Measurements from ENCODE around the gene SLMAP. TPM values are rescaled to one million over a fixed set of nuclear protein-coding genes. Genes with fewer than 3 reads are reported as not detected.

SLMAP gene
- total RNA-seq, 2 donors from 2014 or later, result 221 to 239 TPM

- no peak overlapping the region for H3K27ac ChIP-seq
- TF ChIP-seq, protein P1, sequence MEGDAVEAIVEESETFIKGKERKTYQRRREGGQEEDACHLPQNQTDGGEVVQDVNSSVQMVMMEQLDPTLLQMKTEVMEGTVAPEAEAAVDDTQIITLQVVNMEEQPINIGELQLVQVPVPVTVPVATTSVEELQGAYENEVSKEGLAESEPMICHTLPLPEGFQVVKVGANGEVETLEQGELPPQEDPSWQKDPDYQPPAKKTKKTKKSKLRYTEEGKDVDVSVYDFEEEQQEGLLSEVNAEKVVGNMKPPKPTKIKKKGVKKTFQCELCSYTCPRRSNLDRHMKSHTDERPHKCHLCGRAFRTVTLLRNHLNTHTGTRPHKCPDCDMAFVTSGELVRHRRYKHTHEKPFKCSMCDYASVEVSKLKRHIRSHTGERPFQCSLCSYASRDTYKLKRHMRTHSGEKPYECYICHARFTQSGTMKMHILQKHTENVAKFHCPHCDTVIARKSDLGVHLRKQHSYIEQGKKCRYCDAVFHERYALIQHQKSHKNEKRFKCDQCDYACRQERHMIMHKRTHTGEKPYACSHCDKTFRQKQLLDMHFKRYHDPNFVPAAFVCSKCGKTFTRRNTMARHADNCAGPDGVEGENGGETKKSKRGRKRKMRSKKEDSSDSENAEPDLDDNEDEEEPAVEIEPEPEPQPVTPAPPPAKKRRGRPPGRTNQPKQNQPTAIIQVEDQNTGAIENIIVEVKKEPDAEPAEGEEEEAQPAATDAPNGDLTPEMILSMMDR (IDR thresholded peaks at IDR 0.05), result no peak
Observed at GRCh38 chr3:57737840-57738239, 18.3 kb upstream of the SLMAP start.

DNA sequence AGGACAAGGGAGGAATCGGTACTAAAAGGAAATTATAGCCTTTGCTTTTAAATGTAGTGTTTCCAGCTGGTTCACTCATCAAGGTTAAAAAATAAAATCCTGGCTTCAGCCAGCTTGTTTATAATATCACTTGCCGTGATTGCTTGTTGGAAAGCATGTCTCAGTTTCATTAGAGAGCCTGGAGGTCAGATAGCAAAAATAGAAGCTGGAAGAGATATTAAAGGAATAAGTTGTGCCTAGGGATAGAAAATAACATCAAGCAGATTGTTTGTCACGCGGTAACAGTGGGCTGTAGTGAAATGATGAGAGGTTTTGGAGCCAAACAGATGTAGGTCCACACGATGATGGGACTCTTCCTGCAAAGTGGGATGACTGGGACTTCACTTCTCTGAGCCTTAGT lies 17.7 kb upstream of the SLMAP start:
- Histone ChIP-seq H3K9me3 (no peaks in the 10 kb centered on the region), H3K36me3 (no peaks in the 10 kb centered on the region), H3K27me3 (replicated peaks; ENCODE audit: insufficient read depth) (no peaks in the 10 kb centered on the region), H3K4me3 (no peak overlapping the region), H3K27ac (no peak overlapping the region), H3K4me1 (ENCODE audit: control insufficient read depth in 1 of 2, low read depth in 2 of 2) (no peaks in the 10 kb centered on the region)
- ATAC-seq (ENCODE audit: insufficient number of reproducible peaks, low FRiP score, low read depth) (no peak), DNase-seq (ENCODE audit: low spot score) (no peak)
- TF ChIP-seq, protein P1 (IDR thresholded peaks at IDR 0.05), result no peak

More at GRCh38 chr3:57737840-57738239, 18.3 kb upstream of the SLMAP start:
- Histone ChIP-seq H3K9me3 (no peaks in the 10 kb centered on the region), H3K27me3 (replicated peaks; ENCODE audit: insufficient read depth) (no peaks in the 10 kb centered on the region), H3K36me3 (no peaks in the 10 kb centered on the region), H3K4me3 (no peak overlapping the region), H3K4me1 (ENCODE audit: control insufficient read depth in 1 of 2, low read depth in 2 of 2) (no peaks in the 10 kb centered on the region)
- no peak for DNase-seq (ENCODE audit: low spot score)
- no peak for ATAC-seq (ENCODE audit: insufficient number of reproducible peaks, low FRiP score, low read depth)

DNA sequence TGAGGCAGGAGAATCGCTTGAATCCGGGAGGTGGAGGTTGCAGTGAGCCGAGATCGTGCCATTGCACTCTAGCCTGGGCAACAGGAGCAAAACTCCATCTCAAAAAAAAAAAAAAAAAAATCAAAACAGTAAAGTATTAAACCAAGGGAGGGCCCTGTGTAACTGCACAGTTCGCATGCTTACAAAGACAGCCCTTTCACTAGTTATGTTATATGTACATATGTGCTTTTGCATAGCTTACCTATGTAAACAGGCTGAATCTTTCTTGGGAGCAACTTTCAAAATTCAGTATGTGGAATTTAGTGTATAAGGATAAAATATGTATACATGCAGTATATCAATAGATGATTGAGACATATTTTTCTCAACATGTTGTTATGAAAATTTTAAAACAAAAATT lies 16.1 kb upstream of the SLMAP start:
- ATAC-seq (ENCODE audit: insufficient number of reproducible peaks, low FRiP score, low read depth) (no peak), DNase-seq (ENCODE audit: low spot score) (no peak)
- Histone ChIP-seq H3K4me3 (no peak overlapping the region), H3K4me1 (ENCODE audit: control insufficient read depth in 1 of 2, low read depth in 2 of 2) (no peaks in the 10 kb centered on the region), H3K27ac (no peak overlapping the region), H3K36me3 (no peaks in the 10 kb centered on the region), H3K27me3 (replicated peaks; ENCODE audit: insufficient read depth) (no peaks in the 10 kb centered on the region), H3K9me3 (no peaks in the 10 kb centered on the region)
- TF ChIP-seq, protein P1 (IDR thresholded peaks at IDR 0.05), result no peak

- TF ChIP-seq, protein P1 (IDR thresholded peaks at IDR 0.05), result no peak
- no peak overlapping the region for H3K4me3 ChIP-seq
- no peaks in the 10 kb centered on the region for H3K4me1 ChIP-seq (ENCODE audit: control insufficient read depth in 1 of 2, low read depth in 2 of 2)
- no peak for ATAC-seq (ENCODE audit: insufficient number of reproducible peaks, low FRiP score, low read depth)
- no peak overlapping the region for H3K27ac ChIP-seq
- no peaks in the 10 kb centered on the region for H3K36me3 ChIP-seq
- no peaks in the 10 kb centered on the region for H3K27me3 ChIP-seq (replicated peaks; ENCODE audit: insufficient read depth)
- DNase-seq (ENCODE audit: low spot score), result no peak
- no peaks in the 10 kb centered on the region for H3K9me3 ChIP-seq
Observed at GRCh38 chr3:57743496-57743895, 12.6 kb upstream of the SLMAP start.

DNA sequence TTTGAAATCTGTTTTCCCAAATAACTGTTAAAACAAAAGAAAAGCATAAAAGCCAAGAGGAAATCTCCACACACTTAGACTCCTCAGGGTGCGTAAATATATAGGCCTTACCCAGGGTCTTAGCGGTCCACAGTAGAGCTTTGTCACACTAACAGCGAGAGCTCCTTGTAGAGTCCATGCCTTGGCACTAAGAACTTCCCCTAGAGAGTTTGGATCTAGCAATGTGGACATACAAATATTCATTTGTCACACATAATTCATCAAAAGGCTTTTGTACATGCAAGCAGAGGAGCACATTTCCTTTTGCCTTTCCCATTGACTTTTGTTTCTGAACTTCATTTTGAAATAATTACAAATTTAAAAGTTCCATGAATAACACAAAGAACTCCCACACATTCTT lies 11.0 kb upstream of the SLMAP start:
- H3K9me3 ChIP-seq, result no peaks in the 10 kb centered on the region
- no peak overlapping the region for H3K4me3 ChIP-seq
- TF ChIP-seq, protein P1 (IDR thresholded peaks at IDR 0.05), result no peak
- DNase-seq (ENCODE audit: low spot score) (no peak), ATAC-seq (ENCODE audit: insufficient number of reproducible peaks, low FRiP score, low read depth) (no peak)
- H3K36me3 ChIP-seq, result no peaks in the 10 kb centered on the region
- H3K4me1 ChIP-seq (ENCODE audit: control insufficient read depth in 1 of 2, low read depth in 2 of 2), result no peaks in the 10 kb centered on the region
- H3K27ac ChIP-seq, result no peak overlapping the region
- H3K27me3 ChIP-seq (replicated peaks; ENCODE audit: insufficient read depth), result no peaks in the 10 kb centered on the region
